GM23248 (cell line): Measurements from ENCODE around the gene ZNF92. TPM values are rescaled to one million over a fixed set of nuclear protein-coding genes. Genes with fewer than 3 reads are reported as not detected.
"Not testable (repeated sequence)": the region's sequence is repeated elsewhere in the genome, so short reads cannot be mapped to it uniquely, and the experiment has no call there.

ENCODE experiments used
- DNase-seq: peaks from one replicate; pipeline ENCODE4 v3.0.0-alpha.2; 2015
- H2AFZ ChIP-seq: fragments of 200-600 bp; sonication (generic); 2 replicates; pipeline ENCODE4 v1.6.1; 2016; ENCODE audit warnings: antibody characterized with exemption
- H3F3A ChIP-seq: fragments of 200-600 bp; sonication (generic); 2 replicates; pipeline ENCODE4 v1.6.1; 2016; ENCODE audit warnings: mild to moderate bottlenecking, antibody characterized with exemption, mixed run types; ENCODE audit not compliant: insufficient read depth
- H3K27ac ChIP-seq: fragments of 200-600 bp; sonication (generic); 2 replicates; pipeline ENCODE4 v1.5.1; 2016; ENCODE audit warnings: mild to moderate bottlenecking
- H3K27me3 ChIP-seq: fragments of 200-600 bp; sonication (generic); replicated peaks from 2 replicates; pipeline ENCODE4 v1.6.1; 2016; ENCODE audit warnings: mild to moderate bottlenecking; ENCODE audit not compliant: insufficient read depth
- H3K36me3 ChIP-seq: fragments of 200-600 bp; sonication (generic); 2 replicates; pipeline ENCODE4 v1.6.1; 2016; ENCODE audit warnings: low read depth, mild to moderate bottlenecking
- H3K4me1 ChIP-seq: fragments of 200-600 bp; sonication (generic); 2 replicates; pipeline ENCODE4 v1.6.1; 2016; ENCODE audit warnings: mild to moderate bottlenecking; ENCODE audit not compliant: insufficient read depth
- H3K4me2 ChIP-seq: fragments of 200-600 bp; sonication (generic); one replicate; pipeline ENCODE4 v1.6.1; 2016; ENCODE audit warnings: mild to moderate bottlenecking; ENCODE audit not compliant: unreplicated experiment
- H3K4me3 ChIP-seq: fragments of 200-600 bp; sonication (generic); 2 replicates; pipeline ENCODE4 v1.5.1; 2016; ENCODE audit warnings: mild to moderate bottlenecking
- H3K79me2 ChIP-seq: fragments of 200-600 bp; sonication (generic); 2 replicates; pipeline ENCODE4 v1.6.1; 2016; ENCODE audit warnings: mild to moderate bottlenecking; ENCODE audit not compliant: insufficient read depth
- H3K9ac ChIP-seq: fragments of 200-600 bp; sonication (generic); 2 replicates; pipeline ENCODE4 v1.6.1; 2016; ENCODE audit warnings: mild to moderate bottlenecking
- H3K9me2 ChIP-seq: fragments of 200-600 bp; sonication (generic); 2 replicates; pipeline ENCODE4 v1.6.1; 2016; ENCODE audit warnings: mixed run types, mild to moderate bottlenecking, moderate library complexity; ENCODE audit not compliant: insufficient read depth
- H3K9me3 ChIP-seq: fragments of 200-600 bp; sonication (generic); one replicate; pipeline ENCODE4 v1.6.1; 2017; ENCODE audit warnings: low read depth
- H4K20me1 ChIP-seq: fragments of 200-600 bp; sonication (generic); 2 replicates; pipeline ENCODE4 v1.6.0; 2016; ENCODE audit not compliant: insufficient read depth
- EZH2 ChIP-seq: fragments of 200-600 bp; sonication (generic); IDR thresholded peaks from 2 replicates; pipeline ENCODE4 v1.6.1; 2018; ENCODE audit warnings: antibody characterized with exemption, mild to moderate bottlenecking; ENCODE audit not compliant: insufficient read depth, poor library complexity, severe bottlenecking
- EZH2phosphoT487 ChIP-seq: fragments of 200-600 bp; sonication (generic); IDR thresholded peaks from 2 replicates; pipeline ENCODE4 v1.6.1; 2018; ENCODE audit warnings: antibody characterized with exemption, moderate library complexity, mild to moderate bottlenecking, low read depth; ENCODE audit not compliant: insufficient read depth
- WGBS, 2 experiments: methylation state at CpG; one replicate each; pipeline ENCODE4 v1.1.6; 2015 to 2017; ENCODE audit warnings: low lambda C conversion rate in 2 of 2, low coverage in 1 of 2; ENCODE audit errors: missing lambda C conversion rate in 2 of 2; 5-methylcytosine and 5-hydroxymethylcytosine counted together
- in situ Hi-C: fragments of 300-500 bp; cut with MboI; formaldehyde crosslinking; loops from 2 replicates; pipeline ENCODE4 v1.15.0; 2020
- polyA plus RNA-seq: library from polyadenylated mRNA; unstranded; fragments of >200 nt; fragmentation: Nextera tagmentation; extraction: Ambion mirVana; gene quantifications from 2 replicates; pipeline ENCODE4 v1.2.1, GENCODE V29; 2016
- total RNA-seq: library from RNA; depleted of rRNA; stranded (reverse); fragments of >200 nt; shearing (Covaris generic); gene quantifications from 2 replicates; pipeline ENCODE4 v1.2.3, GENCODE V29; 2014

Gene ZNF92
- total and polyA plus RNA-seq, 2 experiments from 2014 or later, result 3.5 to 4.3 TPM

DNA sequence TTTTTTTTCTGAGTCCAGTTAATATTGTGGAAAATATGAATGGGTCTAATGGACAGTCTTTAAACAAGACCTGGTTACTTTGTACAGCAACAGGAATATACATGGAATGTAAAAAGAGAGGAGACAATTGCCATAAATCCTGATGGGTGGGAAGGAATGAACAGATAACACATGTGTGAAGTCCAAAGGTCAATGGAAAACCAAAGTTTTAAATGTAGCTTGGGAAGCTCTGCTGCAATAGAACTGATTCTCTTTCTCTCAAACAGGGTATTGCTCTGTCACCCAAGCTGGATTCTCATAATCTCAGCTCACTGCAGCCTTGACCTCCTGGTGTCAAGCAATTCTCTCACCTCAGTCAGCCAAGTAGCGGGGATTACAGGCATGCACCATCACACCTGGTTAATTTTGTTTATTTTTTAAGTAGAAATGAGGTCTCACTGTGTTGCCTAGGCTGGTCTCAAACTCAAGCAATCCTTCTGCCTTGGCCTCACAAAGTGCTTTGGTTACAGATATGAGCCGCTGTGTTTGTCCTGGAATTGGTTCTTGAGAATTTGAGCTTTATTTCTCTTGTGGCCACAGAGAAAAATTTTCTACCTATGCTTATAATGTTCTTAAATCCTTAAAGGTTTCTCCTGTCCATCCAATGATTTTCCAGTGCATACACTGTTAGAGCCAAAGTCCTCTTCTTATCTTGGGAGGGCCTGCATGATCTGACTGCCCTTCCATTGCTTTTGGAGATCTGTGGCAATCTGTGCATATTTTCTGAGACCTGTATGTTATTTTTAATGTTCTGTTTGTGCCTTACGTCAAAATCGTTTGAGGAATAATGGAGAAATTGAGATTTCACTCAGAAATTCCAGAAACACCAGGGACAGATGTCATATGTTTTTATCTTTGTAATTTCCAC is 30.7 kb upstream of the ZNF92 start:
- Histone ChIP-seq H3F3A (no peaks in the 10 kb centered on the region), H3K9me3 (no peaks in the 10 kb centered on the region), H3K79me2 (no peaks in the 10 kb centered on the region), H3K9me2 (no peaks in the 10 kb centered on the region), H3K27me3 (no peaks in the 10 kb centered on the region), H4K20me1 (no peaks in the 10 kb centered on the region), H3K4me1 (no peaks in the 10 kb centered on the region), H3K4me2 (no peak overlapping the region), H3K27ac (no peak overlapping the region), H2AFZ (no peak overlapping the region), H3K4me3 (no peak overlapping the region), H3K9ac (no peak overlapping the region), H3K36me3 (no peaks in the 10 kb centered on the region)
- WGBS, 2 experiments, result 23 to 29% methylated on average over 4 of the region's 4 CpGs
- no peak for DNase-seq
- TF ChIP-seq EZH2 (no peak), EZH2phosphoT487 (no peak)
- in situ Hi-C loops, result no loop called here

DNA sequence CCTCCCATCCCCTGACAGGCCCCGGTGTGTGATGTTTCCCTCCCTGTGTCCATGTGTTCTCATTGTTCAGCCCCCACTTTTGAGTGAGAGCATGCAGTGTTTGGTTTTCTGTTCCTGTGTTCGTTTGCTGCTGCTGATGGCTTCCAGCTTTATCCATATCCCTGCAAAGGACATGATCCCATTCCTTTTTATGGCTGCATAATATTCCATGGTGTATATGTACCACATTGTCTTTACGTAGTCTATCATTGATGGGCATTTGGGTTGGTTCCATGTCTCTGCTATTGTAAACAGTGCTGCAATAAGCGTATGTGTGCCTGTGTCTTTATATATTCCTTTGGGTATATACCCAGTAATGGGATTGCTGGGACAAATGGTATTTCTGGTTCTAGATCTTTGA is 29.1 kb upstream of the ZNF92 start:
- H3K4me2 ChIP-seq, H3K9ac ChIP-seq: not testable (repeated sequence)
- WGBS, 2 experiments, result 34% methylated on average over 4 of the region's 4 CpGs

DNA sequence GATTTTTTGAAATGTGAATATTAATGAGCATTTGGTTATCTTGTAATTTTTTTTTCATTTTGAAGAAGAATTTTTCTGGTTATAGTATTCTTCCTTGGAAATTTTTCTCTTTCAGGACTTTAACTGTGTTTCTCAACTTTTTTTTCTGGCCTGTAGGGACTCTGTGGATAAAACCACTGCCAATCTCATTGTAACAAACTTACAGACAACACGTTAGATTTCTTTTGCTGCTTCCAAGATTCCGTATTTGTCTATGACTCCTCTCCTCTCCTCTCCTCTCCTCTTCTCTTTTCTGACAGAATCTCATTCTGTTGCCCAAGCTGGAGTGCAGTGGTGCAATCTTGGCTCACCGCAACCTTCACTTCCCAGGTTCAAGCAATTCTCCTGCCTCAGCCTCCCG is 19.4 kb upstream of the ZNF92 start:
- Histone ChIP-seq H3K4me2 (no peak overlapping the region), H3K9me2 (no peaks in the 10 kb centered on the region), H3K27ac (no peak overlapping the region), H4K20me1 (no peaks in the 10 kb centered on the region), H3K4me3 (no peak overlapping the region), H3K9me3 (no peaks in the 10 kb centered on the region), H3K4me1 (no peaks in the 10 kb centered on the region), H2AFZ (no peak overlapping the region), H3K27me3 (no peaks in the 10 kb centered on the region), H3K79me2 (no peaks in the 10 kb centered on the region), H3K9ac (no peak overlapping the region), H3K36me3 (no peaks in the 10 kb centered on the region), H3F3A (no peaks in the 10 kb centered on the region)
- in situ Hi-C loops, result no loop called here
- WGBS, 2 experiments, result 46% methylated on average over 4 of the region's 4 CpGs
- TF ChIP-seq EZH2 (no peak), EZH2phosphoT487 (no peak)
- no peak for DNase-seq

More for the DNA sequence above, 29.1 kb upstream of the ZNF92 start:
- H3K9me2 ChIP-seq, H3K36me3 ChIP-seq, H2AFZ ChIP-seq, H3K79me2 ChIP-seq, H3K4me1 ChIP-seq, H3K4me3 ChIP-seq, H3K9me3 ChIP-seq, H3K27ac ChIP-seq, in situ Hi-C loops, DNase-seq, H3F3A ChIP-seq, H3K27me3 ChIP-seq, H4K20me1 ChIP-seq: not testable (repeated sequence)

DNA sequence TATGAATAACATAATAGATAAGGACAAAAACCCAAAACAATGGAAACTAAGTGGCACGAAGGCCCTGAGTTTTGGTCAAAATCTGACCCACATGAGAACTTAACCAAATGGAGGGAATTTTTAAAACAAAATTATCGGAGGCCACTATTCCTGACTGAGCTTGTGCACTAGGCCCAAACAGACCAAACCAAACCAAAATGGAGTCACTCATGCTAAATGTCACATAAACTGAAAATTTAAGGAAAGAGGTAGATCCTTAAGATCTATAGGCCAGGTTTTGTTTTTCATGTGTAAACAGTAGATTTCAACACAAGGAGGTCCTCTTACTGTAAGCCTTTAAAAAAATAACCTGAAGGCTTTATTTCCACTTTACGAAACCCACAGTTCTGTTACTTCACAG is 3.8 kb upstream of the ZNF92 start:
- no peak overlapping the region for H3K9ac ChIP-seq
- no peaks in the 10 kb centered on the region for H3K9me2 ChIP-seq
- H3K4me2 ChIP-seq, result no peak overlapping the region
- H4K20me1 ChIP-seq, result no peaks in the 10 kb centered on the region
- H2AFZ ChIP-seq, result no peak overlapping the region
- 65 to 86% methylated on average over 3 of the region's 3 CpGs for WGBS, 2 experiments
- H3K79me2 ChIP-seq, result peaks cover 8% of the 10 kb centered on the region
- peaks cover 3% of the 10 kb centered on the region for H3K4me1 ChIP-seq
- no peak overlapping the region for H3K27ac ChIP-seq
- no peak for DNase-seq
- TF ChIP-seq EZH2phosphoT487, result no peak
- no peak for TF ChIP-seq EZH2
- no peaks in the 10 kb centered on the region for H3K27me3 ChIP-seq
- H3K9me3 ChIP-seq, result no peaks in the 10 kb centered on the region
- H3K36me3 ChIP-seq, result no peaks in the 10 kb centered on the region
- in situ Hi-C loops, result no loop called here
- no peak overlapping the region for H3K4me3 ChIP-seq
- no peaks in the 10 kb centered on the region for H3F3A ChIP-seq
